Measurements from ENCODE around the gene IL1RL1. TPM values are rescaled to one million over a fixed set of nuclear protein-coding genes. Genes with fewer than 3 reads are reported as not detected.

The IL1RL1 gene
- total RNA-seq, 1 experiment from 2014 or later = not detected

GRCh38 chr2:102376052-102376591, 64.8 kb downstream of the IL1RL1 start:
- peaks cover 21% of the 10 kb centered on the region for H3K27me3 Mint-ChIP-seq (ENCODE audit: low read depth)
- peaks cover 23% of the 10 kb centered on the region for H3K36me3 Mint-ChIP-seq
- POLR2A ChIA-PET = no interaction called here
- H3K4me1 Mint-ChIP-seq = no peaks in the 10 kb centered on the region
- TF ChIP-seq AFF4 (CRISPR knock-in tag; IDR thresholded peaks at IDR 0.05; ENCODE audit: borderline replicate concordance) (no peak), ZNF281 (CRISPR knock-in tag; IDR thresholded peaks at IDR 0.05) (no peak), ESRRA (CRISPR knock-in tag; IDR thresholded peaks at IDR 0.05; ENCODE audit: borderline replicate concordance) (no peak), JUN (CRISPR knock-in tag; IDR thresholded peaks at IDR 0.05) (no peak), CDX4 (CRISPR knock-in tag; IDR thresholded peaks at IDR 0.05; ENCODE audit: borderline replicate concordance) (no peak), CREM (CRISPR knock-in tag; IDR thresholded peaks at IDR 0.05) (no peak), ZNF138 (CRISPR knock-in tag; conservative IDR thresholded peaks at IDR 0.05) (no peak), KAT7 (CRISPR knock-in tag; IDR thresholded peaks at IDR 0.05; ENCODE audit: borderline replicate concordance) (no peak), OVOL2 (CRISPR knock-in tag; IDR thresholded peaks at IDR 0.05; ENCODE audit: borderline replicate concordance) (no peak), NR2C2 (CRISPR knock-in tag; IDR thresholded peaks at IDR 0.05) (no peak), FOXP4 (CRISPR knock-in tag; IDR thresholded peaks at IDR 0.05) (no peak), GTF2I (CRISPR knock-in tag; conservative IDR thresholded peaks at IDR 0.05) (no peak), NR1H2 (CRISPR knock-in tag; IDR thresholded peaks at IDR 0.05) (no peak), GRHL2 (CRISPR knock-in tag; IDR thresholded peaks at IDR 0.05; ENCODE audit: insufficient replicate concordance, severe bottlenecking) (no peak), NFATC4 (CRISPR knock-in tag; IDR thresholded peaks at IDR 0.05) (no peak), ERG (CRISPR knock-in tag; IDR thresholded peaks at IDR 0.05) (no peak)
- no peak for DNase-seq (ENCODE audit: low spot score)
- H3K27ac Mint-ChIP-seq = no peak overlapping the region
- CTCF ChIA-PET = no interaction called here
- no peak for ATAC-seq
- no peak overlapping the region for H3K4me3 Mint-ChIP-seq
- peaks cover 64% of the 10 kb centered on the region for H3K9me3 Mint-ChIP-seq

Measured in WTC11 (cell line).